DOHH2 (cell line): ENCODE results near the gene FUS.

Source experiments
- CTCF ChIP-seq: fragments of 200-600 bp; sonication (generic); IDR thresholded peaks from one replicate; pipeline ENCODE4 v1.5.1; 2014; ENCODE audit warnings: antibody characterized with exemption, mild to moderate bottlenecking, low read depth, low read length; ENCODE audit not compliant: poor library complexity, severe bottlenecking
- EZH2phosphoT487 ChIP-seq: fragments of 200-600 bp; sonication (generic); IDR thresholded peaks from 2 replicates; pipeline ENCODE4 v1.6.1; 2017; ENCODE audit warnings: borderline replicate concordance, mild to moderate bottlenecking, antibody characterized with exemption, low read length, moderate library complexity, mixed read lengths

- TF ChIP-seq CTCF (no peak), EZH2phosphoT487 (no peak)
Observed at GRCh38 chr16:31134625-31135534, 45.1 kb upstream of the FUS start.
